ENCODE data around the gene CGAS.

- TF ChIP-seq CTCF (IDR thresholded peaks at IDR 0.05; ENCODE audit: low read depth, low read length, poor library complexity, severe bottlenecking): no peak
- no peak for TF ChIP-seq EZH2phosphoT487 (IDR thresholded peaks at IDR 0.05; ENCODE audit: borderline replicate concordance, low read length)
Measured at GRCh38 chr6:73394577-73395354, 57.3 kb downstream of the CGAS start, which contains the start of gene DDX43.

All from DOHH2 (cell line).